Erythroblast (primary cell): Measurements from ENCODE around the gene ANKRD29.

Experiments used
- GATA1 ChIP-seq: IDR thresholded peaks from 2 replicates; pipeline ENCODE4 v1.6.1; 2011; ENCODE audit warnings: low read depth, mild to moderate bottlenecking, control low read depth, low read length, moderate library complexity
- POLR2A ChIP-seq: IDR thresholded peaks from 2 replicates; pipeline ENCODE4 v1.6.1; 2011; ENCODE audit warnings: mild to moderate bottlenecking, low read length

- TF ChIP-seq POLR2A (no peak), GATA1 (no peak)
These were observed 30.1 kb downstream of the ANKRD29 start for GRCh38 chr18:23632615-23633014.
